GM12865 (cell line): ENCODE measurements around the gene NUP98.

Source experiments
- DNase-seq: peaks from one replicate; pipeline ENCODE4 v3.0.0; 2010; ENCODE audit warnings: low read depth
- H3K4me3 ChIP-seq: 2 replicates; pipeline ENCODE4 v1.5.1; 2011; ENCODE audit warnings: mild to moderate bottlenecking, low read depth, low read length, control low read depth
- CTCF ChIP-seq: IDR thresholded peaks from 2 replicates; pipeline ENCODE4 v1.5.1; 2011; ENCODE audit warnings: low read length, control low read depth, low read depth, inconsistent platforms; ENCODE audit not compliant: insufficient read depth; ENCODE audit errors: missing control alignments

The NUP98 gene

GRCh38 chr11:3684129-3684818 is 113.1 kb downstream of the NUP98 start:
- DNase-seq, result no peak
- no peak for TF ChIP-seq CTCF
- no peak overlapping the region for H3K4me3 ChIP-seq

GRCh38 chr11:3683039-3683438 is 114.3 kb downstream of the NUP98 start:
- no peak overlapping the region for H3K4me3 ChIP-seq
- no peak for DNase-seq
- TF ChIP-seq CTCF, result no peak

DNA sequence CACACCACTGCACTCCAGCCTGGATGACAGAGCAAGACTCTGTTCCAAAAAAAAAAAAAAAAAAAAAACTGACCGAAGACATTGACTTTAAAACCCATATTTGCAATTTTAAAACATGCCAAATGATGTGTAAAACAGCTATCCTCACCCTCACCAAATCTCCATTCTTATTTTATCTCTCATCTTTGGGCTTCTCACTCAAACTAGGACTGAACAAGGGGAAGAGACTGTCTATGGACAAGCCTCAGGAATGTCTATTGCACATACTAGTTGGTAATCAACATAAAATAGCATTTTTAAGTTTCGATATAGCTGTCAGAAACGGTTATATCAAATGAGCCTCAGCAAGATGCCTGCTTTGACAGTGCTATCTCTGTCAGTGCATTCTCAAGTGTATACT is 118.3 kb downstream of the NUP98 start:
- no peak for TF ChIP-seq CTCF

DNA sequence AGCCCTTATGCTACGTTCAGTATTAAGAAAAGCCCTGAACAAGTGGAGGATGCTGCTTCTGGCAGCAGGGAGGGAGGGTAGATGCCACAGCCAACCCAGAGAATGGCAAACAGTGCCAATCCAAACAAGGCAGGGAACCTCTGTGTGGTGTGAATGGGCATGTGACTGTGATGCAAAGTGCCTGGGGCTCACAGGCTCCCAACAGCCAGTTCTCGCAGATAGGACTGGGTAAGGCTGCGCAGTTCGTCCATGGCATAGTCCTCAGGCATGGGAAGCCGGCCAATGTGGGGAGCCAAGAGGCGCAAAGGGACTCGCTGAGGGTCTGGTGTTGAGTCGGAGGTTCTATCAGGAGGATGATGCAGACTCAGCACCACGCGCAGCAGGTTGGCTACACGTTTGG is 121.4 kb downstream of the NUP98 start:
- TF ChIP-seq CTCF, result no peak
- H3K4me3 ChIP-seq, result no peak overlapping the region
- no peak for DNase-seq

More for the DNA sequence above, 118.3 kb downstream of the NUP98 start:
- no peak for DNase-seq
- H3K4me3 ChIP-seq, result no peak overlapping the region

DNA sequence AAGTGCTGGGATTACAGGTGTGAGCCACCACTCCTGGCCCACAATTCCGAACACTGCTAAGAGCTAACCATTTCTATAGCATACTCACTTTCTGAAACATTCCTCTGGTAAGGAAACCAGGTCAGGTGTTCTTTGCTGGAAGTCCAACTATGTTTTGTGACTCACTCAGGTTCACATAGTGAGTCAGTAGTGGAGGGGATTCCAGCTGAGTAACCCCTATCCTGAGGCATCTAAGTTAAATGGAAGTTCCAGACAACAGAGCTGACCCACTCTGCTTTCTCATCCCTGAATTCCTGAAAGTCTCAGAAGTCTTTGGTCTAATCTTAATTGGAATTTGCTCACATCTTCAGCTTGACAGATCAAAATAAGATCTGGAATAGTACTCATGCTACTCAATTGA is 123.2 kb downstream of the NUP98 start:
- TF ChIP-seq CTCF, result no peak
- H3K4me3 ChIP-seq, result no peak overlapping the region
- no peak for DNase-seq

DNA sequence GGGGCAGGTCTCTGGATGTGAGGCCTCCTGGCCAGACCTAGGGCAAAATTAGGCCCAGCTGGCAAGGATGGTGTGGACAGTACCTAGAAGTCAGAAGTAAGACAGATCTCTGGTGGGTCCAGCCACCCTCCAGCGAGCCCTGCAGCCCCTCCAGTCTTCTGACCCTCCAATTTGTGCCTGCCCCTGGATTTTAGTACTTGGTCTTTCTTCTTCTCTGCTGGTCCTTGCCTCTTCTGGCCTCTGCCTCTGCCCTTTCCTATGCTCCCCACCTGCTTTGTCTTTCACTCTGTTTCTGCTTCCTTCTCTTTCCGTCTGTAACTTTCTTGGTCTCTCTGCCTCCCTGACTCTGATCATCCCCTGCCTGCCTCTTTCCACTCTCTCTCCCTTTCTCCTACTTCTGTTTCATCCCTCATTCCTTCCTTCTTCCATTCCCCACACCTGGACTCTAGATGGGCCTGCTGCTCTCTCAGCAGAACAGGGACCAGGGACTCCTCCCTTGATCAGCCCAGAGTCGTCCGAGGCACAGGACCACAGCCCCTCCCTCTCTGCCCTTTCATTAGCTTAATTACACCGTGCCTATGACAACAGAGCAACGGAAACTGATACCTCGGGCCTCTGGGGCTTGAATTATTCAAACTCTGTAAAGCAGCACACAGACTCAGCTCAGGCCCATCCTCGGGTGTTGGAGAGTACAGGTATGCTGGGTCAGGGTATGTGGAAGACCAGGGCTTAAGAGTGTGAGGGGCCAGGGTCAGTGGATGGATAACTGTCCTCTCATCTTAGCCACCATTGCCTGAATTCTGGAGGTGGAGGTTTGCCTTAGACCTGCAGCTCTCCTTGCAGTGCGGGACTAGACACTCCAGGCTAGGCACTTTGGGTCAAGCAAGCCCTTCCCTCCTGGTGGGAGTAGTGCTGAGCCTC is 125.8 kb downstream of the NUP98 start, which contains the start of gene CHRNA10:
Gene CHRNA10, minus strand, starts transcription at position 51 of the 921 bp plus-strand sequence. CDS start 72 bp downstream, outside the sequence.
- DNase-seq, result no peak
- no peak for TF ChIP-seq CTCF

GRCh38 chr11:3669742-3670183 is 127.6 kb downstream of the NUP98 start:
- DNase-seq, result no peak

More for the DNA sequence above, 125.8 kb downstream of the NUP98 start, which contains the start of gene CHRNA10:
- no peak within 1 kb of the TSS for H3K4me3 ChIP-seq

More at GRCh38 chr11:3669742-3670183, 127.6 kb downstream of the NUP98 start:
- no peak for TF ChIP-seq CTCF
- no peak overlapping the region for H3K4me3 ChIP-seq
